HT1080 (cell line): Measurements from ENCODE around the gene PPP1R3E. TPM values are rescaled to one million over a fixed set of nuclear protein-coding genes. Genes with fewer than 3 reads are reported as not detected.

Experiments used
- DNase-seq: peaks from one replicate; pipeline ENCODE4 v3.0.0-alpha.2; 2015; ENCODE audit warnings: low read depth
- small RNA-seq: library from RNA; depleted of rRNA; stranded (forward); fragments of <200 nt; gene quantifications from one replicate; pipeline ENCODE3, GENCODE V24; 2014
- total RNA-seq: library from RNA; depleted of rRNA; stranded (reverse); fragments of >200 nt; shearing (Covaris generic); gene quantifications from 2 replicates; pipeline ENCODE4 v1.2.3, GENCODE V29; 2014; rRNA removed

Gene PPP1R3E
- total RNA-seq, 1 experiment from 2014 or later, result 3.2 TPM

DNA sequence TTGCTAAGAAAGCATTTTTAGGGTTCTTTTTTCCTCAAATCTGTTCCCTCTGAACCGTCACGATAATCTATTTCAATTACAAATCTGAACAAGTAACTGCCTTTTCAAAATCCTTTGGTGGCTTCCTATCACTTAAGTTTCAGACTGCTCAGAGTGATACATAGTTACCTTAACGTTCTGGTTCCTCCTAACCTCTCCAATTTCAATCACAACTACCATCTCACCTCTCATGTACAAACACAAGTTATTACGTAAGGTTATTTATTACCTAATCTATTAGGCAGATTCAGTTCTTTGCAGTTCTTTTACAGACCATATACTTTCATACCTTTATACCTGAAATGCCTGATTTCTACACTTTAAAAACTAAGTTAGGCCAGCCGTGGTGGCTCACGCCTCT is 52.8 kb downstream of the PPP1R3E start:
- DNase-seq, result no peak

DNA sequence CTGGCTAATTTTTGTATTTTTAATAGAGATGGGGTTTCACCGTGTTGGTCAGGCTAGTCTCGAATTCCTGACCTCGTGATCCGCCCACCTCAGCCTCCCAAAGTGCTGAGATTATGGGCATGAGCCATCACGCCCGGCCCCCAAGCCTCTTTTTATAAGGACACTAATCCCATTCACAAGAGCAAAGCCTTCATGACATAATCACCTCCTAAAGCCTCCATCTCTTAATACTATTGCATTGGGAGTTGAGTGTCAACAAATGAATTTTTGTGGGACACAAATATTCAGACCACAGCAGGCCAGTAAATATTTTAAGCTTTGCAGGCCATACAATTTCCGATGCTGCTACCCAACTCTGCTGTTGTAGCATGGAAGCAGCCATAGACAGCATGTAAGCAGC is 54.1 kb downstream of the PPP1R3E start:
- DNase-seq, result no peak

Small RNA genes within 50 kb of the gene (small RNA-seq; reads per million reads assigned to genes)
- not detected for gene RNU6-1046P

Other genes with a start within 250 kb of the PPP1R3E start
- gene CDH24, start 245.3 kb downstream of the PPP1R3E start, total RNA-seq, result 15.3 and 18.2 TPM in 2 replicates
- 78.0 and 89.7 TPM in 2 replicates for gene ACIN1, start 207.7 kb downstream of the PPP1R3E start, total RNA-seq
- 82.8 and 89.1 TPM in 2 replicates for gene C14orf119, start 207.4 kb downstream of the PPP1R3E start, total RNA-seq
- gene CIROP, start 197.9 kb downstream of the PPP1R3E start, total RNA-seq, result not detected in 2 replicates
- gene CEBPE, start 183.6 kb downstream of the PPP1R3E start, total RNA-seq, result 0.13 TPM in 1 of 2 replicates, not detected in the other
- 0.06 and 0.50 TPM in 2 replicates for gene SLC7A8, start 119.2 kb downstream of the PPP1R3E start, total RNA-seq
- not detected in 2 replicates for gene RNF212B, start 64.9 kb downstream of the PPP1R3E start, total RNA-seq
- gene HOMEZ, start 16.7 kb downstream of the PPP1R3E start, total RNA-seq, result 2.3 and 3.3 TPM in 2 replicates
- gene BCL2L2, start 4.0 kb upstream of the PPP1R3E start, total RNA-seq, result 14.0 and 16.5 TPM in 2 replicates
- 129 and 147 TPM in 2 replicates for gene PABPN1, start 18.6 kb upstream of the PPP1R3E start, total RNA-seq
- gene SLC22A17, start 50.0 kb upstream of the PPP1R3E start, total RNA-seq, result 1.2 and 5.5 TPM in 2 replicates
- gene EFS, start 62.3 kb upstream of the PPP1R3E start, total RNA-seq, result not detected in 2 replicates
- gene IL25, start 70.0 kb upstream of the PPP1R3E start, total RNA-seq, result not detected in 2 replicates
- 0.10 TPM in 1 of 2 replicates, not detected in the other for gene CMTM5, start 74.2 kb upstream of the PPP1R3E start, total RNA-seq
- gene MYH6, start 105.4 kb upstream of the PPP1R3E start, total RNA-seq, result 0.03 TPM in 1 of 2 replicates, not detected in the other
- not detected in 2 replicates for gene MYH7, start 132.8 kb upstream of the PPP1R3E start, total RNA-seq
- gene NGDN, start 166.8 kb upstream of the PPP1R3E start, total RNA-seq, result 75.0 and 78.0 TPM in 2 replicates
- 0.63 and 1.2 TPM in 2 replicates for gene ZFHX2, start 248.9 kb upstream of the PPP1R3E start, total RNA-seq